Stomach (tissue), 4 donors: Measurements from ENCODE around the gene DDX25.

Source experiments
- CTCF ChIP-seq, 7 experiments: fragments of 450-650 bp in 4 of 7; fragments of 200-600 bp in 3 of 7; sonication (generic) in 3 of 7; IDR thresholded peaks; one replicate each; pipeline ENCODE4 v1.5.1; 2016 to 2019; ENCODE audit warnings: antibody characterized with exemption in 7 of 7, control low read depth in 2 of 7, mild to moderate bottlenecking in 1 of 7
- POLR2A ChIP-seq, 4 donors: fragments of 450-650 bp; IDR thresholded peaks; one replicate each; pipeline ENCODE4 v1.6.1; 2016; ENCODE audit warnings: antibody characterized with exemption in 4 of 4, control low read depth in 2 of 4, mild to moderate bottlenecking in 1 of 4, moderate library complexity in 1 of 4
- POLR2AphosphoS5 ChIP-seq, 3 donors: sonication (generic); formaldehyde crosslinking; IDR thresholded peaks; one replicate each; pipeline ENCODE4 v1.6.1; 2016; ENCODE audit warnings: antibody characterized with exemption in 3 of 3

- TF ChIP-seq CTCF (IDR thresholded peaks at IDR 0.05) = no peak
- no peak for TF ChIP-seq POLR2AphosphoS5 (IDR thresholded peaks at IDR 0.05)
- TF ChIP-seq POLR2A (IDR thresholded peaks at IDR 0.05) = no peak
Measured at GRCh38 chr11:125949271-125950177, 45.2 kb downstream of the DDX25 start.
